ENCODE measurements around the gene C10orf88. TPM values are rescaled to one million over a fixed set of nuclear protein-coding genes. Genes with fewer than 3 reads are reported as not detected.

The C10orf88 gene
- total RNA-seq, 1 donor from 2014 or later, result 13.5 TPM

- Mint-ChIP-seq H3K27ac (no peak overlapping the region), H3K4me1 (ENCODE audit: low read depth) (peaks cover 10% of the 10 kb centered on the region), H3K27me3 (no peaks in the 10 kb centered on the region), H3K36me3 (ENCODE audit: insufficient read depth) (peaks cover 17% of the 10 kb centered on the region), H3K9me3 (ENCODE audit: low read depth) (no peaks in the 10 kb centered on the region), H3K4me3 (ENCODE audit: low read depth) (no peak overlapping the region)
- TF ChIP-seq CTCF (IDR thresholded peaks at IDR 0.05; ENCODE audit: unreplicated experiment), result no peak
- no peak for DNase-seq (ENCODE audit: low spot score, unreplicated experiment)
Measured at GRCh38 chr10:122949296-122949695, 4.7 kb downstream of the C10orf88 start.

DNA sequence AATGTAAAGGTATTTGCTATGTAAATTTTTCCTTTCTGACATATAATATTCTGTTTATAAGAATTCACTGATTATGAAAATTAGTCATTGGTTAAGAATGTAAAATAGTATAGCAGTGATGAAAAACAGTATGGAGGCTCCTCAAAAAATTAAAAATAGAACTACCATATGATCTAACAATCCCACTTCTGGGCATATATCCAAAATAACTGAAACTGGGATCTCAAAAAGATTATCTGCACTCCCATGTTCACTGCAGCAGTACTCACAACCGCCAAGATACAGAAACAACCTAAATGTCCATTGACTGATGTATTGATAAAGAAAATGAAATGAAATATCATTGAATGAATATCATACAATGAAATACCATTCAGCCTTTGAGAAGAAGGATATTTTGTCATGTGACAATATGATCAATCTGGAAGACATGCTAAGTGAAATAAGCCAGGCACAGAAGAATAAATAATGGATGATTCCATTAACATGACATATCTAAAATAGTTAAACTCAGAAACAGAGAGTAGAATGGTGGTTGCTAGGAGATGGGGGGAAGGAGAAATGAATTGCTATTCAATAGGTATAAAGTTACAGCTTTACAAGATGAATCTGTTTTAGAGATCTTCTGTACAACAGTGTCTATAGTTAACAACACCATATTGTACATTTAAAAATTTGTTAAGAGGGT is 14.0 kb downstream of the C10orf88 start:
- TF ChIP-seq CTCF (IDR thresholded peaks at IDR 0.05; ENCODE audit: unreplicated experiment), result no peak
- DNase-seq (ENCODE audit: low spot score, unreplicated experiment), result no peak
- Mint-ChIP-seq H3K4me1 (ENCODE audit: low read depth) (no peaks in the 10 kb centered on the region), H3K36me3 (ENCODE audit: insufficient read depth) (peaks cover 26% of the 10 kb centered on the region), H3K27ac (no peak overlapping the region), H3K27me3 (no peaks in the 10 kb centered on the region), H3K4me3 (ENCODE audit: low read depth) (no peak overlapping the region), H3K9me3 (ENCODE audit: low read depth) (peaks cover 7% of the 10 kb centered on the region)

DNA sequence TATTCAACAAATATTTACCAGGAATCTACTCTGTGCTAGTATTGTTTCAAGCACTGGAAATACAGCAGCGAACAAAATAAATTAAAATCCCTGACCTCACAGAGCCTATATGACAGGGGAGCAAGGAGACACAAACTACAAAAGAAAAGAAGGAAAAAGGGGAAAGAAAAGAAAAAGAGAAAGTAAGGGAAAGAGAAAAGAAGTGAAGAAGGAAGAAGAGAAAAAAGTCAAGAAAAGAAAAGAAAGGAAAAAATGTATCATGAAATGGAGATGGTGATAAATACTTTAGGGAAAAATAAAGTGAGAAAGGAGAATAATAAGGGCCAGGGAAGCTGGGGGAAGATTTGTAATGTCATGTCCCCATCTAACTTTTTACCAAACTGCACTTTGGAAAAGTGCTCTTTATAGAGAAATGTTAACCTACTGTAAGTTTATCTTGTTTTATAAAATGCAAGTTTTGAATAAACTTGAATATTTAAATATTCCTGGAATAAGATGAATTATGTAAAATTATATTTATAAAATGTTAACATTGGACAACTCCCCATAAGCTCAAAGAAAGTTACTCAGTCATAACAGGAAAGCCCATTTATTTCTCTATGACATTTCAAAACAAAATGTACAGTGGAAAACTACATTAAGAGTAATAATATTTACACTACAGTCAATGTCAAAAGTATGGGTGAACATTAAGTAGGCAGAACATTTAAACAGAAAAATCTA is 14.7 kb downstream of the C10orf88 start:
- Mint-ChIP-seq H3K9me3 (ENCODE audit: low read depth) (peaks cover 7% of the 10 kb centered on the region), H3K36me3 (ENCODE audit: insufficient read depth) (peaks cover 25% of the 10 kb centered on the region), H3K27ac (no peak overlapping the region), H3K4me3 (ENCODE audit: low read depth) (no peak overlapping the region), H3K4me1 (ENCODE audit: low read depth) (no peaks in the 10 kb centered on the region), H3K27me3 (no peaks in the 10 kb centered on the region)
- TF ChIP-seq CTCF (IDR thresholded peaks at IDR 0.05; ENCODE audit: unreplicated experiment), result no peak
- DNase-seq (ENCODE audit: low spot score, unreplicated experiment), result no peak

GRCh38 chr10:122931088-122931906 is 22.7 kb downstream of the C10orf88 start:
- Mint-ChIP-seq H3K27me3 (no peaks in the 10 kb centered on the region), H3K27ac (no peak overlapping the region), H3K36me3 (ENCODE audit: insufficient read depth) (peaks cover 8% of the 10 kb centered on the region), H3K4me1 (ENCODE audit: low read depth) (no peaks in the 10 kb centered on the region), H3K4me3 (ENCODE audit: low read depth) (no peak overlapping the region), H3K9me3 (ENCODE audit: low read depth) (peaks cover 4% of the 10 kb centered on the region)
- DNase-seq (ENCODE audit: low spot score, unreplicated experiment), result no peak
- TF ChIP-seq CTCF (IDR thresholded peaks at IDR 0.05; ENCODE audit: unreplicated experiment), result no peak

GRCh38 chr10:122930140-122930539 is 23.9 kb downstream of the C10orf88 start:
- Mint-ChIP-seq H3K27ac (no peak overlapping the region), H3K27me3 (no peaks in the 10 kb centered on the region), H3K36me3 (ENCODE audit: insufficient read depth) (peaks cover 3% of the 10 kb centered on the region), H3K4me3 (ENCODE audit: low read depth) (no peak overlapping the region), H3K9me3 (ENCODE audit: low read depth) (no peaks in the 10 kb centered on the region), H3K4me1 (ENCODE audit: low read depth) (no peaks in the 10 kb centered on the region)
- TF ChIP-seq CTCF (IDR thresholded peaks at IDR 0.05; ENCODE audit: unreplicated experiment), result no peak
- DNase-seq (ENCODE audit: low spot score, unreplicated experiment), result no peak
